Type B pancreatic cell (in vitro differentiated cells): ENCODE results near the gene CYBB. TPM values are rescaled to one million over a fixed set of nuclear protein-coding genes. Genes with fewer than 3 reads are reported as not detected.

ENCODE experiments used
- DNase-seq: peaks from one replicate; pipeline ENCODE4 v3.0.0; 2021; ENCODE audit warnings: mixed read lengths; ENCODE audit not compliant: unreplicated experiment; ENCODE audit errors: extremely low spot score
- H3K27ac Mint-ChIP-seq: 2 replicates; pipeline ENCODE4 v1.8.0; 2021; ENCODE audit warnings: mild to moderate bottlenecking, mixed read lengths
- H3K27me3 Mint-ChIP-seq: 2 replicates; pipeline ENCODE4 v1.8.0; 2021; ENCODE audit warnings: mixed read lengths
- H3K36me3 Mint-ChIP-seq: 2 replicates; pipeline ENCODE4 v1.8.0; 2021; ENCODE audit warnings: mixed read lengths
- H3K4me1 Mint-ChIP-seq: one replicate; pipeline ENCODE4 v1.8.0; 2021; ENCODE audit warnings: mixed read lengths; ENCODE audit not compliant: unreplicated experiment
- H3K4me3 Mint-ChIP-seq: 2 replicates; pipeline ENCODE4 v1.8.0; 2021; ENCODE audit warnings: mild to moderate bottlenecking, mixed read lengths
- H3K9me3 Mint-ChIP-seq: 2 replicates; pipeline ENCODE4 v1.8.0; 2021; ENCODE audit warnings: mixed read lengths
- CTCF ChIP-seq: fragments of 200-600 bp; sonication (generic); conservative IDR thresholded peaks from 2 replicates; pipeline ENCODE4 v1.5.0; 2021; ENCODE audit warnings: antibody characterized with exemption, mild to moderate bottlenecking
- total RNA-seq: library from RNA; stranded (reverse); gene quantifications from 2 replicates; pipeline ENCODE4 v1.2.1, GENCODE V29; 2021; ENCODE audit warnings: low replicate concordance

Gene CYBB
- total RNA-seq, 1 donor from 2014 or later: 0.17 TPM

- Mint-ChIP-seq H3K9me3 (no peaks in the 10 kb centered on the region), H3K4me3 (no peak overlapping the region), H3K27me3 (no peaks in the 10 kb centered on the region), H3K4me1 (no peaks in the 10 kb centered on the region), H3K36me3 (no peaks in the 10 kb centered on the region), H3K27ac (no peak overlapping the region)
- no peak for DNase-seq
- no peak for TF ChIP-seq CTCF
Observed at GRCh38 chrX:37776283-37776986, 3.4 kb upstream of the CYBB start.

- Mint-ChIP-seq H3K4me3 (no peak overlapping the region), H3K9me3 (no peaks in the 10 kb centered on the region), H3K36me3 (no peaks in the 10 kb centered on the region), H3K27me3 (no peaks in the 10 kb centered on the region), H3K27ac (no peak overlapping the region), H3K4me1 (no peaks in the 10 kb centered on the region)
- TF ChIP-seq CTCF: no peak
- no peak for DNase-seq
Observed at GRCh38 chrX:37776987-37777325, 2.9 kb upstream of the CYBB start.

DNA sequence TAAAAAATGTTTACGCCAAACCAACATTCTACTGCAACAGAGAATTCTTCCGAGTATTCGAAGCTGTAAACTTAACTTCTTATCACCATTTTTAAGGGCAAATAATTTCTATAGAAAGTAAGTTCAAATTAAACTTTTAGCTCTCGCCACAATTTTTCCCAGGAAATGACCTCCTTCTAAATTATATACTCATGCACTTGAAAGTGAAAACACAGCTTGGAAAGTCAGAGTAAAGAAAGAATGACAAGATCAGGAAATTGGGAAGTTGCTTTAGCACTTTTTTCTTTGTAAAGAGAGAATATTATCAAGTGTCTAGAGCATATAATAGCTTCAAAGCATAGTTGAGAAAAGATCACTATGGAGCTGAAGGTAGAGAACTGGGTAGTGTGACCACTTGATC is 1.2 kb downstream of the CYBB start:
- Mint-ChIP-seq H3K4me3 (no peak overlapping the region), H3K27me3 (no peaks in the 10 kb centered on the region), H3K9me3 (no peaks in the 10 kb centered on the region), H3K36me3 (no peaks in the 10 kb centered on the region), H3K27ac (no peak overlapping the region), H3K4me1 (no peaks in the 10 kb centered on the region)
- no peak for TF ChIP-seq CTCF
- DNase-seq: no peak

DNA sequence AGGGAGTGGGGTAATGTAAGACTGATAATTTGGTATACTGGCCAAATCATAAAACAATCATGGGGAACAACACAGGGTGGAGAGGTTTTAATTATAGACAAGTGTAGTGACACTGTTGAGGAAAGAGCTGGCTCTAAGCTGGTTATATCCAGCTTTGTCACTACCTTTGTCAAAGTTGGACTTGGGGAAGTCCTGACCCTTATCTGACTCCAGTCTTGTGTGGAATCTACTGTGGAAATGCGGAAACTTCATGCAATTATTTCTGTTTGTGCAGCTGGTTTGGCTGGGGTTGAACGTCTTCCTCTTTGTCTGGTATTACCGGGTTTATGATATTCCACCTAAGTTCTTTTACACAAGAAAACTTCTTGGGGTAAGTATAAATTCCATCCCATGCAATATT is 2.0 kb downstream of the CYBB start:
- Mint-ChIP-seq H3K9me3 (no peaks in the 10 kb centered on the region), H3K36me3 (no peaks in the 10 kb centered on the region), H3K4me1 (no peaks in the 10 kb centered on the region), H3K4me3 (no peak overlapping the region), H3K27me3 (no peaks in the 10 kb centered on the region), H3K27ac (no peak overlapping the region)
- no peak for TF ChIP-seq CTCF
- DNase-seq: no peak

DNA sequence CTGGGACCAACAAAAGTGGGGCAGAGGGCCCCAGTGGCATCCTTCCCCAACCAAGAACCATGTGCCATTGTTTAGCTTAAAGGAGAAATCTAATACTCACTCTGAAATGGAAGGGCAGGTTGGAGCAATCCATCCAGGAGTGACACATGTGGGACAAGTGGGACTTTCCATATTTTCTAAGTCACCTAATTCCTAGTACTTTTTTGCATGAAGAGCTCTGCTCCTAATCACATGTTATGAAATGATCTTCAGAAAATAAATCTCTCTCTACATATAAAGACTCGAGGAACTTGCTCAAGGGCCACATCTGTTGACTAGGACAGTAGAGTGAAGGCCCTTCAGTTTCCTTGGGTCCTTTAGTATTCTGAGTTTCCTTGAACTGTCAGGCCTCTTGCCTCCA is 2.5 kb downstream of the CYBB start:
- Mint-ChIP-seq H3K4me3 (no peak overlapping the region), H3K27ac (no peak overlapping the region)

More for the DNA sequence above, 2.5 kb downstream of the CYBB start:
- H3K9me3 Mint-ChIP-seq: no peaks in the 10 kb centered on the region
- H3K36me3 Mint-ChIP-seq: no peaks in the 10 kb centered on the region
- TF ChIP-seq CTCF: no peak
- no peaks in the 10 kb centered on the region for H3K4me1 Mint-ChIP-seq
- DNase-seq: no peak
- no peaks in the 10 kb centered on the region for H3K27me3 Mint-ChIP-seq
